A673 (cell line): Measurements from ENCODE around the gene ATP10D. TPM values are rescaled to one million over a fixed set of nuclear protein-coding genes. Genes with fewer than 3 reads are reported as not detected.

ENCODE experiments used
- BruUV-seq: library from RNA; stranded (reverse); fragments of 400-500 nt; replicated peaks from 2 replicates; lab custom pipeline; 2021; lab: Mats Ljungman, UMichigan
- CTCF ChIA-PET: fragments of 300-600 bp; sonication (Branson Sonifier 250); formaldehyde crosslinking; loops from one replicate; lab custom pipeline; 2022; ENCODE audit warnings: antibody characterized with exemption; lab: Charles Lee
- POLR2A ChIA-PET: fragments of 300-600 bp; sonication (Branson Sonifier 250); formaldehyde crosslinking; loops from one replicate; lab custom pipeline; 2022; ENCODE audit warnings: antibody characterized with exemption; ENCODE audit not compliant: low non-redundant PET; lab: Charles Lee
- DNase-seq: peaks from one replicate; pipeline ENCODE4 v3.0.0-alpha.2; 2015; ENCODE audit warnings: low spot score
- H3K27ac ChIP-seq: fragments of 200-600 bp; sonication (generic); 2 replicates; pipeline ENCODE4 v1.5.1; 2016; ENCODE audit warnings: mixed run types, low read depth, mild to moderate bottlenecking, mixed read lengths, antibody characterized with exemption, low read length; ENCODE audit not compliant: poor library complexity, severe bottlenecking
- H3K27me3 ChIP-seq: fragments of 200-600 bp; sonication (generic); replicated peaks from 2 replicates; pipeline ENCODE4 v1.6.1; 2017; ENCODE audit warnings: mixed run types, low read depth, mild to moderate bottlenecking, mixed read lengths, antibody characterized with exemption, low read length; ENCODE audit not compliant: insufficient read depth, poor library complexity
- H3K36me3 ChIP-seq: fragments of 200-600 bp; sonication (generic); 2 replicates; pipeline ENCODE4 v1.6.1; 2016; ENCODE audit warnings: mixed run types, mild to moderate bottlenecking, mixed read lengths, antibody characterized with exemption, low read length; ENCODE audit not compliant: insufficient read depth, poor library complexity, severe bottlenecking
- H3K4me1 ChIP-seq: fragments of 200-600 bp; sonication (generic); 2 replicates; pipeline ENCODE4 v1.6.1; 2017; ENCODE audit warnings: mixed run types, mild to moderate bottlenecking, mixed read lengths, antibody characterized with exemption, low read length; ENCODE audit not compliant: insufficient read depth, poor library complexity, severe bottlenecking
- H3K4me3 ChIP-seq: fragments of 200-600 bp; sonication (generic); 2 replicates; pipeline ENCODE4 v1.5.1; 2016; ENCODE audit warnings: low read depth, mixed run types, mild to moderate bottlenecking, mixed read lengths, low read length; ENCODE audit not compliant: poor library complexity, severe bottlenecking
- H3K9me3 ChIP-seq: fragments of 200-600 bp; sonication (generic); 2 replicates; pipeline ENCODE4 v1.6.1; 2016; ENCODE audit warnings: mixed run types, low read depth, mild to moderate bottlenecking, mixed read lengths, antibody characterized with exemption, low read length; ENCODE audit not compliant: poor library complexity, severe bottlenecking
- EZH2 ChIP-seq: fragments of 200-600 bp; sonication (generic); IDR thresholded peaks from 2 replicates; pipeline ENCODE4 v1.6.1; 2017; ENCODE audit warnings: borderline replicate concordance, low read depth, mild to moderate bottlenecking, mixed read lengths, antibody characterized with exemption, low read length; ENCODE audit not compliant: poor library complexity, severe bottlenecking
- intact Hi-C: fragments of 100-400 bp; cut with micrococcal nuclease; formaldehyde crosslinking; loops from one replicate; pipeline ENCODE4 v1.10.0; 2022; ENCODE audit not compliant: unreplicated experiment
- total RNA-seq: library from RNA; stranded (reverse); gene quantifications from 2 replicates; pipeline ENCODE4 v1.2.3, GENCODE V29; 2021
- TF ChIP-seq, protein P1 (sequence below): fragments of 300-800, 200-600 bp; sonication (generic); conservative IDR thresholded peaks from 2 replicates; pipeline ENCODE4 v1.5.1; 2017; ENCODE audit warnings: low read depth, mild to moderate bottlenecking, antibody characterized with exemption, low read length, moderate library complexity, mixed read lengths

The ATP10D gene
- total RNA-seq, 1 experiment from 2014 or later: 16.1 TPM

DNA sequence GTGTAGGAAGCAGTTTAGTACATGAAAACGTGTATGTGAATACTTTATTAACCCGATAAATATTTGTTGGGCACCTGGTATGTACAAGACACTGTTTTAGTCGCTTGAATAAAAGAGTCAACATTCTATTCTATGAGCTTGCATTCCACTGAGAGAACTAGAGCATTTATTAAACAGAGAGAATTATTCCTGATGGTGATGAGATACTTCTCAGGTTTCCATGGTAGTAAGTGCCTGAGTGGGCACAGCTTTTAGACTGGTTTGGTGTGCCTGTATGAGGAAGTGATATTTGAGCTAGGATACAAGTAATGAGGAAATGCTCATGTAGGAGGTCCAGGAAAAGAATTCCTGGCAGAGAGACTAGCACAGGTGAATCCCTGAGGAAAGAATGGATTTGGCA, 94.2 kb downstream of the ATP10D start:
- H3K4me3 ChIP-seq: no peak overlapping the region
- BruUV-seq: no TSS peak
- CTCF ChIA-PET: no interaction called here

DNA sequence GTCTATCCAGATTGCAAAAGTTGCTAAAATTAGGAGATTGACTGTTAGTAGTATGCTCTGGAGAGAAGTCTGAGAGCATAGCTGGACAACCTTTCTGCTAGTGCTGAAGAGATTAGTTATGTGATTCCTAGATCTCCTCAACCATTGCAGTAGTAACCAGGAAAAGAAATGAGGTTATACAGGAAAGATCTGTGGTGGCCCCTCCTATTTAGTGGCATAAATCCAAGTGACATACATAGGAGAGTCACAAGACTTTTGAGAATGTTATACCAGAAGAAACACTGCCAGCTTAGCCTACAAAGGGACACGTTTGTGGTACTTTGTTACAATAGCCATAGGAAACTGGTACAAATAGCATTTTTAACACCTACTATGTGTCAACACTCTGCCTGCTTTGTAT, 105.2 kb downstream of the ATP10D start:
- Histone ChIP-seq H3K27me3 (no peaks in the 10 kb centered on the region), H3K4me3 (no peak overlapping the region), H3K4me1 (no peaks in the 10 kb centered on the region), H3K9me3 (no peaks in the 10 kb centered on the region), H3K36me3 (no peaks in the 10 kb centered on the region), H3K27ac (no peak overlapping the region)
- no peak for DNase-seq
- ChIA-PET POLR2A (no interaction called here), CTCF (no interaction called here)
- TF ChIP-seq, protein P1, sequence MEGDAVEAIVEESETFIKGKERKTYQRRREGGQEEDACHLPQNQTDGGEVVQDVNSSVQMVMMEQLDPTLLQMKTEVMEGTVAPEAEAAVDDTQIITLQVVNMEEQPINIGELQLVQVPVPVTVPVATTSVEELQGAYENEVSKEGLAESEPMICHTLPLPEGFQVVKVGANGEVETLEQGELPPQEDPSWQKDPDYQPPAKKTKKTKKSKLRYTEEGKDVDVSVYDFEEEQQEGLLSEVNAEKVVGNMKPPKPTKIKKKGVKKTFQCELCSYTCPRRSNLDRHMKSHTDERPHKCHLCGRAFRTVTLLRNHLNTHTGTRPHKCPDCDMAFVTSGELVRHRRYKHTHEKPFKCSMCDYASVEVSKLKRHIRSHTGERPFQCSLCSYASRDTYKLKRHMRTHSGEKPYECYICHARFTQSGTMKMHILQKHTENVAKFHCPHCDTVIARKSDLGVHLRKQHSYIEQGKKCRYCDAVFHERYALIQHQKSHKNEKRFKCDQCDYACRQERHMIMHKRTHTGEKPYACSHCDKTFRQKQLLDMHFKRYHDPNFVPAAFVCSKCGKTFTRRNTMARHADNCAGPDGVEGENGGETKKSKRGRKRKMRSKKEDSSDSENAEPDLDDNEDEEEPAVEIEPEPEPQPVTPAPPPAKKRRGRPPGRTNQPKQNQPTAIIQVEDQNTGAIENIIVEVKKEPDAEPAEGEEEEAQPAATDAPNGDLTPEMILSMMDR: no peak
- no peak for TF ChIP-seq EZH2
- intact Hi-C loops: no loop called here
- no TSS peak for BruUV-seq

More for the DNA sequence above, 94.2 kb downstream of the ATP10D start:
- Histone ChIP-seq H3K36me3 (no peaks in the 10 kb centered on the region), H3K27me3 (no peaks in the 10 kb centered on the region), H3K4me1 (no peaks in the 10 kb centered on the region), H3K27ac (no peak overlapping the region), H3K9me3 (no peaks in the 10 kb centered on the region)
- POLR2A ChIA-PET: no interaction called here
- intact Hi-C loops: no loop called here
- DNase-seq: no peak
- no peak for TF ChIP-seq EZH2
- TF ChIP-seq, protein P1: no peak

DNA sequence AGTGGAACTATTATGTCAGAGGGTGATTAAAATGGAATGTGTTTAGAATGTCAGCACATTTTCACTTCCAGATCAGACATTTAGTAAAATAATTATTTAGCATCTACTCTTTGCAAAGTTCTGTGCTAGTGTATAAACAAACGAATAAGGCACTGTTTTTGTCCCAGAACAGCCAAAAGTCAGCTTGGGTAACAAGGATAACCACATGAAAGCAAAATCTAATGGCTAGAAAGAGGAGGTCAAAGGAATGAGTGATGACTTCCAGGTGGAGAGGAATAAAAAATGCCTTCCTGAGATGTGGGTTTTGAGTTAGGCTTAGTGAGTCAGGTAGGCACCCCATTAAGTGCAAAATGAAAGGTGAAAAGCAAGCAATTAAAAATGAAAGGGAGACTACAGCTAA, 112.6 kb downstream of the ATP10D start:
- intact Hi-C loops: no loop called here
- no peak overlapping the region for H3K4me3 ChIP-seq

More for the DNA sequence above, 112.6 kb downstream of the ATP10D start:
- Histone ChIP-seq H3K27ac (no peak overlapping the region), H3K4me1 (no peaks in the 10 kb centered on the region), H3K9me3 (no peaks in the 10 kb centered on the region), H3K36me3 (no peaks in the 10 kb centered on the region), H3K27me3 (no peaks in the 10 kb centered on the region)
- TF ChIP-seq, protein P1: no peak
- TF ChIP-seq EZH2: no peak
- CTCF ChIA-PET: no interaction called here
- no peak for DNase-seq
- POLR2A ChIA-PET: no interaction called here
- BruUV-seq: no TSS peak
